Stimulated activated CD4-positive, alpha-beta T cell treated with anti-CD3 and anti-CD28 coated beads, Interleukin-2, amount 100 ng/mL, for 48 hours (primary cell): ENCODE measurements around the gene AUNIP.
A peak's percentile ranks its signal among the peaks of the same experiment; 100 is the strongest.

ENCODE experiments used
- DNase-seq, 2 donors: peaks; one replicate each; pipeline ENCODE4 v3.0.0-alpha.2; 2020

The AUNIP gene

DNA sequence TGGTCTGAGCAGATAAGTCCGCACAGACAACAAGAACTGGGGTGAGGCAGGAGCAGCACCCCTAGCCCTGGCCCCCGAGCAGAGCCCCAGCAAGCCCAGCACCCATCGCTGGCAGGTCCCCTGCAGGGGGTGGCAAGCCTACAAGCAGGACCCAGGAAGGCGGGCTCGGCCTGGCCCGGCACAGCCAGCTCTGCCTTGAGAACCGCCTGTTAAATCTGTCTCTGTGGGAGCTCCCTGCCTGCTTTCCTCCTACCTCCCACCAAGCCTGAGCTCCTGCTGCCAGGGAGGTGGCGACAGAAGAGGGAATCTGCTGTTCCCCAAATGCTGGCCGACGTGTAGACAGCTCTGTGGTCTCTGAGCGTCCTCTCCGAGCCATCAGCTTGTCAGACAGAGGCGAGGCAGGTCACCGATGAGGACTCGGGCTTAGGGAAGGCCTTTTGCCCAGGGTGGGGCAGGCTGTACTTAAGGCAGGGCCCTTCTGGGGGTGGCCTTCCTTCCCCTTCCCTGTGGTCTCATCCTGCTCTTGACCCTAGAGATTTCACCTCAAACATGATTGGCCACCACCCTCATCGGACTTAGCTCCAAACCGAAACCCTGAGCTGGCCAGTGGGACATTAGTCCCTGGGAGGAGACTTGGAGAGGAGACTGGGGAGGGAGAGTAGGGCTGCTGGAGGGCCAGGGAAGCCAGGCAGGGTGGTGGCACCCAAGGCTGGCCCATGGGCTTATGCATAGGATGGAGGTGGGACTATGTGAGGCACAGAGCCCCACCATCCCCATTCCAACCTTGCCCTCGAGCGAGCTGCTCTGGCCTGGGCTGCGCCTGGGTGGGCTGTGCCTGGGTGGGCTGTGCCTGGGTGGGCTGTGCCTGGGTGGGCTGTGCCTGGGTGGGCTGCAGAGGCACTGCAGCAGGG, 51.5 kb downstream of the AUNIP start:
- DNase-seq, result no peak

GRCh38 chr1:25806418-25806817, 52.8 kb downstream of the AUNIP start:
- no peak for DNase-seq

GRCh38 chr1:25805863-25806225, 53.4 kb downstream of the AUNIP start:
- no peak for DNase-seq

DNA sequence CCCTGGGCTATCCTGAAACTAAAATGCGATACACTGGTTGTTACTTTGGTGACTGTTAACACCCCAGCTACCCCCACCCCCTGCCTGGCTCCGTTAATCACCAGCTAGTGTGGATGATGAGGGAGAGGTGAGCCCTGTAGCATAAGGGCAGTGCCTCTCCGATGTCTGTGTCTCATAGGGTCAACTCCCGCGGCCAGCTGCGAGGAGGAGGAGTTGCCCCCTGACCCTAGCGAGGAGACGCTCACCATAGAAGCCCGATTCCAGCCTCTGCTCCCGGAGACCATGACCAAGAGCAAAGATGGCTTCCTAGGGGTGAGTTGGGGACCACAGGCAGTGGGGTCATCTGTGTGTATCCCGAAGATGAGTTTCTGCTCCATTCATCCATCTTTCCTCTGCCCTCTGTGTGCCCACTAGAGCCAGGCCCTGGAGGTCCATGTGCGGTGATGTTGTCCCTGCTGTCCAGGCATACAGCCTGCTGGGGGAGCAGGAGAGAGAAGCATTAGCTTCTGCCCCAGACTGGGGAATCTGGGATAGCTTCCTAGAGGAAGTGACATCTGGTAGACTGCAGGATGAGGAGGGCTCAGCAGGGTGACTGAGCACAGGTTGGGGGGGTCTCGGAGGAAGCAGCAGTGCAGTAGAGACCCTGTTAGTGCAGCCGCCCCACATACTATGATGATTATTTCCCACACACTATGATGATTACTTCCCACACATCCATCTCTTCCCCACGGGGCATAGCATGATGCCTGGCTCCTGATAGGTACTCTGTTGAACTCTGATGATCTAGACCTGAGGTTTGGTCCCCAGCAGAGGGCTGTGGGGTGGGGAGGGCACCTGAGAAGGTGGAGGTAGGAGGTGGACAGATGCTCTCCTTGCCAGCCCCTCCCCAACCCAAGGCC, 54.0 kb downstream of the AUNIP start:
- no peak for DNase-seq

- DNase-seq, result no peak
Measured at GRCh38 chr1:25804244-25804963, 54.9 kb downstream of the AUNIP start.

DNA sequence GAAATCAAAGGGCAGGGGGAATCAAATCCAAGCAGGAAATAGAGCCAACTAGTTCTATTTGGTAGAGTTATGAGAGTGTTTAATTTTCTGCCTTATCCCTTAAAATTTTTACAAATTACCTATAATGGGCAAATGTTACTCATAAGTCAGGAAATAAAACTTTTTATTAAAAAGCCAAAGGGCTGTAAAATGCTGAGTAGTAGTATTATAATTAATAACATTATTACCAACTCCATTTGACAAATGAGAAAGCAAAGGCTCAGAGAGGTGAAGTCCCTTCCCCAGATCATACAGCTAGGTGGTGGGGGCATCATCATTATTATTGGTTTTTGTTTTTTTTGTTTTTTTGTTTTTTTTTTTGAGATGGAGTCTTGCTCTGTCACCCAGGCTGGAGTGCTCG, 55.9 kb downstream of the AUNIP start:
- DNase-seq, result no peak

DNA sequence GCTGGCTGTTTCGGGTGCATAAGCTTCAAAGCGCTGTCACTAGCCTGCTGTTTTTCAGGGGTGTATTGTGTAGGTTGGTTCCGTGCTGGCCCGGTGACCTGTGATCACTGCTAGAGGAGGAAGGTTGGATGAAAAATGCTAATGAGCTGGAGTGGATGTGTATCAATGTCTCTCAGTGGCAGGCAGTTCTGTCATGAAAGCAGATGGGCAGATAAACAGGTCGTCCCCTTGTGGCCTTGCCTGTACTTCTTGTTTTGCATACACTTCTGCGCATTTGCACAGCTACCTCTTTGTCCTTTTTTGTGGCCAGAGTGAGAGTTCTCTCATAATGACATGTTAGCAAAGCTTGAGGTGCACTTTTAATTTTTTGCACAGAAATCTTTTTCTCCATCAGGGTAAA, 56.3 kb downstream of the AUNIP start:
- no peak for DNase-seq

- DNase-seq, result no peak
Measured at GRCh38 chr1:25800703-25801377, 58.4 kb downstream of the AUNIP start.

- DNase-seq, result no peak
Measured at GRCh38 chr1:25799935-25800702, 59.1 kb downstream of the AUNIP start, which contains the start of gene SELENON. Gene SELENON (plus strand): TSS chr1:25800193. CDS start chr1:25800231, 38 bp downstream.

GRCh38 chr1:25799352-25799934, 59.8 kb downstream of the AUNIP start:
- no peak for DNase-seq

- DNase-seq, result no peak
Measured at GRCh38 chr1:25798666-25799351, 60.4 kb downstream of the AUNIP start.

DNA sequence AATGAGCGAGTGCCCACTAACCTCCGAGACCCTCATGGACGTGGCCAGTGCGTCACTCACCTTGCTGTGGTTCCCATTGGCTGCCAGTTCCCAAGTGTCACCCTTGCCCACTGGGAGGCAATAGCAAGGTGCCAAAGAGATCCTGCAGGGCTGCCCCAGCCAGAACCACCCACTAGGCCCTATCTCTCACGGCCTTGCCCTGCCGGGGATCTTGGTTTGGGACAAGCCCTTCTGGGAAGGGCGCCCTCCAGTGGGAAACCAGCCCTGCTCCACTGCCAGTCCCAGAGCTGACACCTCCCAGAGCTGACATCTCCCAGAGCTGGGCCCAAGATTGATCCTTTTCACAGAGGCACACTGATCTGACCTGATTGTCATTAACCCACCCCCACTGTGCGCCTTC, 61.3 kb downstream of the AUNIP start:
- no peak for DNase-seq

DNA sequence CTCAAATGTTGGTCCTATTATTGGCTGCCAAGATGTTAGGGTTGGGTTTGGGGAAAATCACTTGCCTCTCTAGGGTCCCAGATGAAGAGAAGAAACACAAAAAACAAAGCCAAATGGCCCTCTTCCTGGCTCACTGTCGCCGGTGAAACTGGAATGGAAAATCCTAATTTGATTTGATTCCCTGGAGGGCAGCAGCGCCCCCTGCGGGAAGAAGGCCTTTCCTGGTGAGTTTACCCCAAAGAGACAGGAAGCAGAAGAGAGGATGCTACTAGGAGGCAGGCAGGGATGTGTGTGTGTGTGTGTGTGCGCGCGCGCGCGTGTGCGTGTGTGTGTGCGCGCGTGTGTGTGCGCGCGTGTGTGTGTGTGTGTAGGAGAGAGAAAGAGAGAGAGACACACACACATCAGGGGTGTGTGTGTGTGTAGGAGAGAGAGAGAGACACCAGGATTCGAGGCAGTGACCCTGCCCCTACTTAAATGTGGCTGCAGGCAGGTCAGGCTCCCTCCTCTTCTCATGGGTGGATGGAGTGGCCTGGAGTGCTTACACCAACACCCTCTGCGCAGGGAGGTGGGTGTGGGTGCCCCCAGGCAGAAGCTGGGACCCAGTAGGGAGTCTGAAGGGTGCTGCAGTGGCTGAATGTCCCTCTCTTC, 62.3 kb downstream of the AUNIP start:
- peak; percentile 87 to 91 for DNase-seq

DNA sequence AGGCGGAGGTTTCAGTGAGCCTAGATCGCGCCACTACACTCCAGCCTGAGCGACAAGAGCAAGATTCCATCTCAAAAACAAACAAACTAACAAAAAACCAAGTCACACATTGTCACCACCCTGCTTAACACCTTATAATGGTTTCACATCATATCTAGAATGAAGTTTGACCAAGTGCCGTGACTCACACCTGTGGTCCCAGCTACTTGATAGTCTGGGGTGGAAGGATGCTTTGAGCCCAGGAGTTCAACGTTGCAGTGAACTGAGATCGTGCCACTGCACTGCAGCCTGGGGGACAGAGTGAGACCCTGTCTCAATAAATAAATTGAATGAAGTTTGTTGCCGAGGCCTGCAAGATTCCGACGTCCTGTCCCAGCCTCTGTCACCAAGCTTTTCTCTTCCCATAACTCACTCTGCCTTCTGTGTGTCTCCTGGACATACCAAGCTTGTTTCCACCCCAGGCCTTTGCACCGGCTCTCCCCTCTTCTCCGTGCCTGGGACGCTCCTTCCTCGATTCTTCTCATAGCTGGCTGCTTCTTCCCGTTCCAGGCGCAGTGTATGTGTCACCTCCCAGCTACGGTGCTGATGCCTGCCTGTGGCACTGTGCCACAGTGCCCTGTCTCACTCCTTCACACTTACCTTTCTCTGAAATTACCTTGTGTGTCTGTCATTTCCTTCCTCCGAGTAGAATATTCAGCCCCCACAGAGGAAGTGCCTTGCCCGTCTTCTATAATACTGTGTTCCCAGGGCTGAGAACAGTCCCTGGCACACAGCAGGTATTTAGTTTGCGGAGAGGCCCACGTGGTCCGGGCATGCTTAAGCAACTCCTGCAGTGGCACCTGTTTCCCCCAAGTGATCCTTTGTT, 63.1 kb downstream of the AUNIP start:
- no peak for DNase-seq

- no peak for DNase-seq
Measured at GRCh38 chr1:25795211-25795610, 64.0 kb downstream of the AUNIP start.

- DNase-seq, result no peak
Measured at GRCh38 chr1:25794325-25794724, 64.9 kb downstream of the AUNIP start.

DNA sequence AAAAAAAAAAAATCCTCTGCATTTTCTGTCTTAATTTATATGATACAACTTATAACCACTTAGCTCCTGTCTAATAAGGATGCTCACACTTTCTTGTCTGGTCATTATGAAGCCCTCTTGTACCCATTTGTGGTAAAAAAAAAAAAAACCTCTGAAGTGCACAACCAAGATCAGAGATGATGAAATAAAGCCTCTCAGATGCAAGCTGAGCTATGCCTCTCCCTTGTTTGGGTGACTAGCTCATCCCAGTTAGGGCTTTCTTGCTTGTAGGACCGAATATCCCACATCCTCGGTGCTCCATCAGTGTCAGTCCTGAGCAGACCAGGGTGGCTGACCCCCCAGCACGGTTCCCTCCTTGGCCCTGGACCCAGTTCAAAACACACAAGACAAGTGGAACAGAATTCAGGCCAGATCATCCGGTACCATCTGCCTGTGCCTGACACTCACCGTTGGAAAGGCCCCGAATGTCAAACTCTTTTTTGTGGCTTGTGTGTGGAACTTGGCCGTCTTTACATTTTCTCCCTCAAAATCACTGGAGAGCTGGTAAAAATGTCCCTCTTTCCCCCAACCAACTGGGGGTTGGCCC, 65.6 kb downstream of the AUNIP start:
- DNase-seq, result no peak

DNA sequence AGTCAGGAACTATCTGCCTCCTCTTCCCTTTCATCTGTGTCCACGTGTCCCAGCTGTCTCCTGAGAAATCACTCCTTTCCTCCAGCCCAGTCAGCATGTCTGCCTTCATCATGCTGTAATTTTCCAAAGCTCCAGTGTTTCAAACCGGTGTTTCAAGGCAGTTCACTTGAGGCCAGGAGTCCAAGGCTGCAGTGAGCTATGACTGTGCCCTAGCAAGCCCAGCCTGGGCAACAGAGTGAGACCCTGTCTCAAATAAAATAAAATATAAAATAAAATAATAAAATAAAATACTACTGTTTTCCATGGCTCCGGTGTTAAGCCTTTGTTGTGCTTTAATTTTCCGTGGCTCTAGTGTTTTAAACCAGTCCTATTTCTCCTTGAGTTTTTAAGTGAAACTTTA, 67.1 kb downstream of the AUNIP start:
- no peak for DNase-seq

DNA sequence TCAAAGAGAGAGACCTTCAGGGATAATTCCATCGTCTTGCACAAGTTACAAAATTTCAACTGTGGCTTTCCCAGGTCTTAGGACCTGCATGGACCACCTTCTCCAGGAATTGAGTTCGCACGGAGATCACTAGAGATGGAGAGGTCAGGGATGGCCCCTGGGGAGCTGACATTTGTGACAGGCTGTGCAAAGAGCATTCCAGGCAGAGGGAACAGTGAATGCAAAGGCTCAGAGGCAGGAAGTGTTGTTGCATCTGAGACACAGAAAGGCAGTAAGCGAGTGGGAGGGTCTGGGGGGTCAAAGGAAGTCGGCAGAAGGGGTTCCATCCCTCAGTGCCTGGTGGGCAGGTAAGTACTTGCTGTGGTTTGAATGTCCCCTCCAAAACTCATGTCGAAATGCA, 68.8 kb downstream of the AUNIP start:
- DNase-seq, result no peak
